ENCODE measurements around the gene SCN3B.
A peak's percentile ranks its signal among the peaks of the same experiment; 100 is the strongest.

Gene SCN3B

GRCh38 chr11:123594921-123595320 is 59.5 kb downstream of the SCN3B start:
- DNase-seq = no peak

DNA sequence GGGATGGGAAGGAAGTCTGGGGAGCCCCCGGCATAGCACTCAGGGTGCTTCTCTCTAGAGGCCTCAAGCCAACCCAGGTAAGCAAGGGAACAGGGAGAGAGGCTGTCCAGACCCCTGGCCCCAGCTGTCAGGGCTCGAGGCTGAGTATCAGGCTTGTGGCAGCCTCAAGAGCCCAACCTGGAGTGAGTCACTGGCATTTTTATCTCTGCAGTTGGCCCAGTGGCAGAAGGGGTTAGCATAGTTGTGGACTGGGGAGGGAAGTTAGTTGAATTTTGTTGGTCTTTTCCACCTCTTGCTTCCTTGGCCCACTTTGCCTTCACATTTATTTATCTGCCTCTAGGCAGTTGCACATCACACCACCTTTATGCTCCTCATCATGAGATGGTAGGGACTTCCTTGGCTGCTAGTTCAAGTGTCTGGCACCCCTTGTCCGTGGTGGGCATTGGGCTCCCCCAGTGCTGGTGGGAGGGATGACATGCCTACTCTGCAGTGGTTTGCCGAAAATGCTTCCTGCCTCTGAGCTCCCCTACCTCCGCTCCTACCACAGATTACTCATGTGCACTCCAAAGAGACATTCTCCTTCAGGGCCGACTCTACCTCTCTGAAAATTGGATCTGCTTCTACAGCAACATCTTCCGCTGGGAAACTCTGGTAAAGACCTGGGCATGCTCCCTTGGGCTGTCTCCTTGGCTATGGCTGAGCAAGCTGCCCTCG is 60.1 kb downstream of the SCN3B start:
- DNase-seq = no peak

- no peak for DNase-seq
Measured at GRCh38 chr11:123593570-123593969, 60.9 kb downstream of the SCN3B start.

- no peak for DNase-seq
Measured at GRCh38 chr11:123590296-123590912, 64.0 kb downstream of the SCN3B start.

- DNase-seq = no peak
Measured at GRCh38 chr11:123588864-123589262, 65.6 kb downstream of the SCN3B start.

- no peak for DNase-seq
Measured at GRCh38 chr11:123588117-123588863, 66.1 kb downstream of the SCN3B start.

DNA sequence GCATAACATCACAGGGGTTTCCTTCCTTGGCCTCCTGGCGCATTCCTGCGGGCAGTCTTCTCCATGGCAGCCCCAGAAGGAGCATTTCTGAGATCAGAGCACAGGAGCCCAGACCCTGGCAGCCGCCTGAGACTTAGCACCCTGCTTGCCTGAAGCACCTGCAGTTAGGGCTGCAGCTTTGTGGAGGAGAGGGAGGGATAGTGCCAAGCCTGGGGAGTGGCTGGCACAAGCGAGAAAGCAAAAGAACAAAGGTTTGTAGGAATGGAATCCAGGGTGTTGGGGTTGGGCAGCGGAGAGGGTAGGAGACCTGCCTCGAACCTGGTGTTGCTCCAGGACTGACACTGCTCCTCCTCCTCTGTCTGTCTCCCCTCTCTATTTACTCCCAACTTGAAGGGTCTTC is 66.9 kb downstream of the SCN3B start:
- no peak for DNase-seq

DNA sequence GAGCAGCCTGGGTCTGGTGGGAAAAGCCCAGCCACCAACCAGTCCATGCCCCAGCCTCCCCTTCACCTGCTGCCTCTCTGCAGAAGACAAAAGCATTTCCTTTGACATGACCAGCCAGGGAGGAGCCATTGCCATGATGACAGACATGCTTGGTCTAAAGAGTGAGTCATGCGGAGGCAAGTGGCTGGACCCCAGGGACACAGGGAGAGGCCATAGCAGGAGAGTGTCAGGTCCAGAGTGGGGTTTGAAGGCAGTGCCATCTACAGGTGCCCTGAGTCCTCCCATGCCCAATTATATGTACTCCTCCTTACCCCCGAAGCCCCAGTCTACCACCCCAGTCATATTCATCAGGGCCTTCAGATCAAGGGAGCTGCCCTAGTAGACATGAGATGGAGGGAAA is 67.4 kb downstream of the SCN3B start:
- DNase-seq = no peak

DNA sequence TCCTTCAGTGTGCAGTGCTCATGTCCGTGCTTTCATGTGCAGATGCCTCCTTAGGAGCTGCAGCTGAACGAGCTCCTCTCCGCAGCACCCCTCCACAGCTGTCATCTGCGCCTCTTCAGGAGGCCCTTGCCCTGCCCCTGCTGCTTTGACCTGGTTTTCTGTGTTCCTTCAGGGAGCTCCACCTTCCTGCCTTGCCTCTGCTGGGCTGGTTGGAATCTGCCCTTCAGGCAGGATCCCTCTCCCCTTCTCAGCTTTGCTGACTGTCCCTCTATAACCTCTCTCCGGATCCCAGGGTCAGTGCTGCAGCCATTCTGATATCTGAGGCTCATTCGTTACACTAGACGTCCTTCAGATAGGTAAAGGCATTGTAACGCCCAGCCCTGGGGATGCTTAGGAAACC is 67.9 kb downstream of the SCN3B start:
- no peak for DNase-seq

DNA sequence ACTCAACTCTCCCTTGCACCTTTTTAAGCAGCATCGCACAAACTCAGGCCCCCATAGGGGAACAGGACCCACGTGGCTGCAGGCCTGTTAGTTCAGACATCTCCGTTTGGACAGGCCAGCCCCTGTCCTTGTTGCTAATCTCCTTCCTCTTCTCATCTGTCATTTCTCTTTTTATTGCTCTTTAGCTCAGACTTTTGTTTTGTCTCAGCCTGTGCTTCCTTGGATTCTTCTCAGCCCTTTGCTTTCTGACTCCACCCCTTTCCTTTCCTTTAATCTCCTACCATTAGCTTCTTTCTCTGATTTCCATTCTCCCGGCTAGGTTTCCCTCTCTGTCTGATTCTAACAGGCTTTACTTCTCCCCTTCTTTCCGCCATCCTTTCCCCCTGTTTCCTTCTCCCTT is 68.7 kb downstream of the SCN3B start:
- no peak for DNase-seq

DNA sequence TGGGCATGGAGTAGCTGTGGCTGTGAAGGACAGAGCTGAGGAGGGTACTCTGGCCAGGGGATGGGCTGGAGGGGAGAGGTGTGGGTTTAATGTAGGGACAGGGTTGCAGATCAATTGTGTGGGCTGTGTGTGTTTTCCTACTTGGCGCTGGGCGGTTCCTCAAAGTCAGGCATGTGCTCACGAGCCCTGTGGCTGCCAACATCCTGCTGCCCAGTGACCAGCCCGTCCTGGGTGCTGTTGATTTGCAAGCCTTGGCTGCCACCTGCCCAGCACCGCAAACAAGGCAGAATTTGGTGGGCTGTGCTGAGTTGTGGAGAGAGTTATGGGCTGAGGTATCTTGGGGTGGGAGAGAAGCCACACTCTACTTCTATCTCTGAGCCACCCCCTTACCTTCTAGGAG is 69.2 kb downstream of the SCN3B start:
- no peak for DNase-seq

DNA sequence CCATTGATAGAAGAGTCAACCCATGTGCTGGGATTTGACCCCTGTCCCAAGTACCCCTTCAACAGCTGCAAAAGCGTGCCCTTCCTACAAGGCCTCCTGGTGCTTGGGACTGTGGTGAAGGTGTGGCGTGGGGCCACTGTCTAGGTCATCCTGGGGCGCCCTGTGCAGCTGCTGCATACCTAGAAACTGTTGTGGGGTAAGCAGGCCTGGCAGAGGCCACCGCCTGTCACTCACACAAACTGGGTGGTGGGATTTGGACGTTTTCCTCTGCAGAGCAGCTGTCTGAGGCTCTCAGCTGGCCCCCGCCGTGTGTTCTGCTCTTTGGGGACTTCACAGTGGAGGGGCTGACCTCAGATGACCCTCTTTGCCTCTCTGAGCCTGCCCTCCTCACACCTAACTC is 69.7 kb downstream of the SCN3B start:
- DNase-seq = no peak

- DNase-seq = no peak
Measured at GRCh38 chr11:123584186-123584585, 70.2 kb downstream of the SCN3B start.

DNA sequence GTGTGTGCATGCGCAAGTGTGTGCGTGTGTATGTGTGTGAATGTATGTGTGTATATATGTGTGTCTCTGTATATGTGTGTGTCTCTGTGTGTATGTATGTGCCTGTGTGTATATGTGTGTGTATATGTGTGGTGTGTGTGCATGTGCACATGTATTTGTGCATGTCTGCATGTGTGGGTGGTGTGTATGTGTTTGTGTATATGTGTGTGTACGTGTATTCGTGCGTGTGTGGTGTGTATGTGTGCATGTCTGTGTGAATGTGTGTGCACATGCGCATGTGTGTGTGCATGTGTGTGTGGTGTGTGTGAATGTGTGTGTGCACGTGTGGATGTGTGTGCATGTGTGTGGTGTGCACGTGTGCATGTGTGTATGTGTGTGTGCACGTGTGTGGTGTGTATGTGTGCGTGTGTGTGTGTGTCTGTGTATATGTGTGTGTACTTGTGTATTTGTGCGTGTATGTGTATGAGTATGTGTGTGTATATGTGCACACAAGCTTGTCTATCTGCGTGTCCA is 71.4 kb downstream of the SCN3B start:
- DNase-seq = no peak

- no peak for DNase-seq
Measured at GRCh38 chr11:123581651-123582399, 72.6 kb downstream of the SCN3B start.

DNA sequence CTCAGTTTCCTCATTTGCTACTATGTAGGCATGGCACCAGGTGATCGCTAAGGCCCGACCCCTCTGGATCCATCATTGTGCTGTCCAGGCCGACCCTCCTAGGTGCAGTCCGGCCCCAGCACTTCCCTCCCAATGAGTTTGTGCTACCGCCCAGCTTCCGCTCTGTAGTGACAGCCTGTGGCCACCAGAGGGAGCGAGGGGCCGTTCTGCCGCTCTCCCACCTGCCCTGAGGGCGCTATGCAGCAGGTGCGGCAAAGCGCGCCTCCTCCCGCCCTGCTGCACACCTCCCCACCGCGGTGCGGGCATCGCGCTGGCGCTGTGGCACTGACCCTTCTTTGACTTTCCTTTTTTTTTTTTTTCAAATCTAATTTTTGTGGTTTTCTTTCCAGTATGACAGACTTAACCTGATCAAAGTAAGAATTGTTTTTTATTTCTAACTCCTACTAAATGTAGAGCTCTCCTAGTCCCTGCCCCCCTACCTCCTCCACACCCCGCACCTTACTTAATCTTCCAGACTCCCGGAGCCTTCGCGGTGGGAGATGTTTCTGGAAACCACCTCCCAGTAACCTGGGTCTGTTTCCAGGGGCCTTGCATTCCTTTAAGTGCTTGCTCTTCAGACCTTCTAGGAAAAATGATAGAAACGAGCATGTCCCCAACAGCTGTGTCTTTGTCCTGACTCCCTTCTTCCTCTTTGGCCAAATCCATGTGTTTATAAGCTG is 73.7 kb downstream of the SCN3B start:
- DNase-seq = peak; percentile 70 to 87 (median 79)

GRCh38 chr11:123580137-123580536 is 74.3 kb downstream of the SCN3B start:
- no peak for DNase-seq

DNA sequence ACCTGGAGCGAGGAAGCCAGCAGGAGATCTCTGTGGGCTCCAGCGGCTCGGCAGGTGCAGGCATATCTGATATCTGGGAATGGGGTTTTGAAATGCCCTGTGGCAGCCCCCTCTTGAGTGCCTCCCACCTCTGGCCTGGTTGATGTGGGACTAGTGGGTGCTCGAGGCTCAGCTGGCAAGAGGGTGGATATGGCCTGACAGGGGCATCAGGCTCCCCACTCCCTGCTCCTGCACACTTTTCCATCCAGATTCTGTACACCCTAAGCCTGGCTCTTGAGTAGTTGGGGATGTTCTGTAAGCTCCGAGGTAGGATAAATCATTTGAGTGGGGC is 75.0 kb downstream of the SCN3B start:
- DNase-seq = no peak
